Stimulated activated effector memory CD8-positive, alpha-beta T cell treated with anti-CD3 and anti-CD28 coated beads, Interleukin-12 subunit alpha, Interleukin-12 subunit beta, amount 100 ng/mL, for 72 hours (primary cell): ENCODE measurements around the gene TRPM8.

Experiments used
- ATAC-seq: fragments of 150-1000 bp; cut with Tn5 transposase; 2 replicates; pipeline ENCODE4 v1.10.0; 2021
- DNase-seq, 2 donors: peaks; one replicate each; pipeline ENCODE4 v3.0.0; 2021 to 2022; ENCODE audit warnings: low spot score in 2 of 2
- H3K27ac Mint-ChIP-seq: one replicate; pipeline ENCODE4 v1.8.0; 2022; ENCODE audit warnings: mild to moderate bottlenecking, mixed read lengths
- H3K36me3 Mint-ChIP-seq: one replicate; pipeline ENCODE4 v1.8.0; 2022; ENCODE audit warnings: mild to moderate bottlenecking, mixed read lengths
- H3K4me1 Mint-ChIP-seq: one replicate; pipeline ENCODE4 v1.8.0; 2022; ENCODE audit warnings: mixed read lengths
- H3K4me3 Mint-ChIP-seq: one replicate; pipeline ENCODE4 v1.8.0; 2022; ENCODE audit warnings: mild to moderate bottlenecking, mixed read lengths
- H3K9me3 Mint-ChIP-seq: one replicate; pipeline ENCODE4 v1.8.0; 2022; ENCODE audit warnings: mixed read lengths

TRPM8 gene

DNA sequence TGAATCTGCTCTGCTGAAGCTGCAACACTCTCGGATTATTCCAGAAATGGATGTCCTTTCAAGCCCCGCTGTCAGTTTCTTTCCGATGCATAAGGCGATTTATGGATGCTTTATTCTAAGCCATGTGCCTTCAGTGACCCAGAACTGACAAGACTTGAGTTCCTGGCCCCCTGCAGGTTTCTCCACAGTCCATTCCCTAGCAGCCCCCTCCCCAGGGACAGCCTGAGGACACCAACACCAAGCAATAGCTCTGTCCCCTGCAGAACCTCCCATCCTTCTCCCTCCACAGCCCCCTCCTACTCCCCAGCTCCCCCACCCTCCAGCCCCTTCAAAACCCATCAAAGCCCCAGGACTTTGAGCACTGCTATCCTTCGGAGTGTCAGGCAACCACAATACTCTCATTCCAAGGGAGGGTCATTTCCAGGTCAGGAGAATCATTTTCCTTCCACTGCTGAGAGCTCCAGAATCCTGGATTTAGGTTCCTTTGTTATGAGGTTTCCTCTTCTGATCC, 108.8 kb downstream of the TRPM8 start:
- H3K27ac Mint-ChIP-seq: peak overlapping the region; percentile 15

GRCh38 chr2:234026693-234027254, 109.6 kb downstream of the TRPM8 start:
- Mint-ChIP-seq H3K27ac (peak overlapping the region; percentile 15), H3K4me1 (peaks cover 59% of the 10 kb centered on the region), H3K36me3 (no peaks in the 10 kb centered on the region), H3K4me3 (peak overlapping the region; percentile 60), H3K9me3 (peaks cover 4% of the 10 kb centered on the region)
- no peak for ATAC-seq
- no peak for DNase-seq

More for the DNA sequence above, 108.8 kb downstream of the TRPM8 start:
- DNase-seq: no peak
- H3K9me3 Mint-ChIP-seq: peaks cover 4% of the 10 kb centered on the region
- no peaks in the 10 kb centered on the region for H3K36me3 Mint-ChIP-seq
- H3K4me1 Mint-ChIP-seq: peaks cover 57% of the 10 kb centered on the region
- no peak for ATAC-seq
- H3K4me3 Mint-ChIP-seq: peak overlapping the region; percentile 60

- no peak for ATAC-seq
- peaks cover 4% of the 10 kb centered on the region for H3K9me3 Mint-ChIP-seq
- peak overlapping the region; percentile 60 for H3K4me3 Mint-ChIP-seq
- H3K27ac Mint-ChIP-seq: no peak overlapping the region
- no peak for DNase-seq
- H3K36me3 Mint-ChIP-seq: no peaks in the 10 kb centered on the region
- peaks cover 60% of the 10 kb centered on the region for H3K4me1 Mint-ChIP-seq
These were observed 110.5 kb downstream of the TRPM8 start for GRCh38 chr2:234027641-234028040.

DNA sequence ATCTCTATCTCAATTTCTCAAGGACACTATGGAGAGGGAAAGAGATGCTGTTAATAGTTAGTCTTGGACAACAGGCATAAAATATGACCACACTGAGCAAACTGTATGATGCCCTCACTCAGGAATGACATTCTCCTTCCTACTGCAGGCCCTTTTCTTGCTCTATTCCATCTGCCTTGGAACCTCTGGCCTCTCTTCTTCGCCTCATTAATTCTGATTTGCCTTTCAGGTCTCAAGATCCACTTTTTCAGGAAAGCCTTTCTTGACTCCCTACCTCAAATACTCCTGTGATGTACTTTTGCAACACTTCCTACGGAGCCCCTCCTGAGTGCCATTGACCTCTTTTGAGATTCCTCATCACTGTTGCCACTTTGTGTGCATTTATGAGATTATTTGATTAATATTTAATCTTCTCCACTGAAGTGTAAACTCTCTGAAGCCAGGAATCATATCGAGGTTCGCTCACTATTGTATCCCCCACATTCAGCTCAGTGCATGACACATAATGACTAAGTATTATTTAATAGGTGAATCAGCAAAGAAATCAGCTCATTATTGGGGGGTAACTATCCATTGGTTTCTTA, 112.1 kb downstream of the TRPM8 start:
- Mint-ChIP-seq H3K9me3 (peaks cover 9% of the 10 kb centered on the region), H3K36me3 (no peaks in the 10 kb centered on the region), H3K27ac (no peak overlapping the region), H3K4me3 (no peak overlapping the region), H3K4me1 (peaks cover 58% of the 10 kb centered on the region)
- DNase-seq: no peak
- ATAC-seq: no peak

GRCh38 chr2:234031207-234031606, 114.0 kb downstream of the TRPM8 start:
- Mint-ChIP-seq H3K27ac (no peak overlapping the region), H3K4me3 (no peak overlapping the region), H3K9me3 (peaks cover 9% of the 10 kb centered on the region), H3K4me1 (peaks cover 50% of the 10 kb centered on the region), H3K36me3 (no peaks in the 10 kb centered on the region)
- no peak for ATAC-seq
- no peak for DNase-seq

DNA sequence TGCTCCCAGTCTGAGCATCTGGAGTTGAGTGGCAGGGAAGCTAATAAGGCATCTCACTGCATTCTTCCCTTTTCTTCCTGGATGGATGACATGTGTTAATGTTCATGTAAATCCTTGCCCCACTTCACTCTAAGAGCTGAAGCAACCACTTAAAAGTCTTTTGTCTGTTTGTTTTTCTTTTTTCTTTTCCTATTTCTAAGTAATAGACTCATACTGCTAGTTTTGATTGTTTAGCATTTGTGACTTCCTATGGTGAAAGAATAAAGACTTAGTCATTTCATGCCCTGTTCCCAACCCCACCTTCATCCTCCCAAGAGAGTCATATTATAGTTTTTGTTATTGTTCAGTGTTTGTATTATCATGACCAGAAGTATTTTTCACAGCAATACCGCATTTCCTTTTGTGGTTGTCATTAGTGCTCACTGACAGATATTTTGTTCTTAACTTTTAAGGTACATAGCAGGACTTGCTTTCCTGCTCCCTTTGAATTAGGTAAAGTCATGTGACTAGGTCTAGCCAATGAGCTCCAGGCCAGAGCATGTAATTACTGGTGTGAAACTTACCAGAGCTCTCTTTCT, 115.2 kb downstream of the TRPM8 start:
- Mint-ChIP-seq H3K27ac (peak overlapping the region; percentile 44), H3K4me3 (no peak overlapping the region)

DNA sequence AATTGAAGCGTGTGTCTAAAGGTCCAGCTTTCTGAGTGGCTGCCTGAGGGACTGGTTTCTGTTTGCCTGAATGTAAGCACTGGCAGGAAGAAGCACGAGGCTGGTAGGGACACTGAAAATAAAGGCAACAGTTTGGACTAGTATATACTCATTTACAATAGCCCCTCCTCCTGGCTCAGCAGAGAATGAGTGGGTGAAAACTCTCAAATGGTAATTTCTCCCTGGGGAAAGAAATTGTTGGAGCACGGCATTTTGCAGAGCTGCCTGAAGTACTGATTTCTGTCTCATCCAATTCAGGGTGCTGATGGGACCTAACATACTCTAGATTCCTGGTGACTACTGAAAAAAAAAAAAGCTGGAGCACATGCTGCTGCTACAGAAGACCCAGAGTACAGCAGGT, 116.0 kb downstream of the TRPM8 start:
- Mint-ChIP-seq H3K4me3 (no peak overlapping the region), H3K27ac (no peak overlapping the region), H3K4me1 (peaks cover 30% of the 10 kb centered on the region), H3K9me3 (peaks cover 15% of the 10 kb centered on the region), H3K36me3 (no peaks in the 10 kb centered on the region)
- DNase-seq (no peak), ATAC-seq (no peak)

More for the DNA sequence above, 115.2 kb downstream of the TRPM8 start:
- Mint-ChIP-seq H3K36me3 (no peaks in the 10 kb centered on the region), H3K9me3 (peaks cover 17% of the 10 kb centered on the region), H3K4me1 (peaks cover 38% of the 10 kb centered on the region)
- peak in 1 of 2 donors; percentile 67 for DNase-seq
- ATAC-seq: peak; percentile 96

GRCh38 chr2:234033885-234034284, 116.7 kb downstream of the TRPM8 start:
- ATAC-seq (no peak), DNase-seq (no peak)
- Mint-ChIP-seq H3K4me1 (peaks cover 25% of the 10 kb centered on the region), H3K36me3 (no peaks in the 10 kb centered on the region), H3K27ac (no peak overlapping the region), H3K9me3 (peaks cover 17% of the 10 kb centered on the region), H3K4me3 (no peak overlapping the region)

- no peaks in the 10 kb centered on the region for H3K36me3 Mint-ChIP-seq
- H3K4me1 Mint-ChIP-seq: no peaks in the 10 kb centered on the region
- H3K27ac Mint-ChIP-seq: no peak overlapping the region
- ATAC-seq: no peak
- no peak for DNase-seq
- H3K9me3 Mint-ChIP-seq: peaks cover 17% of the 10 kb centered on the region
- H3K4me3 Mint-ChIP-seq: no peak overlapping the region
These were observed 121.1 kb downstream of the TRPM8 start for GRCh38 chr2:234038076-234038802.

DNA sequence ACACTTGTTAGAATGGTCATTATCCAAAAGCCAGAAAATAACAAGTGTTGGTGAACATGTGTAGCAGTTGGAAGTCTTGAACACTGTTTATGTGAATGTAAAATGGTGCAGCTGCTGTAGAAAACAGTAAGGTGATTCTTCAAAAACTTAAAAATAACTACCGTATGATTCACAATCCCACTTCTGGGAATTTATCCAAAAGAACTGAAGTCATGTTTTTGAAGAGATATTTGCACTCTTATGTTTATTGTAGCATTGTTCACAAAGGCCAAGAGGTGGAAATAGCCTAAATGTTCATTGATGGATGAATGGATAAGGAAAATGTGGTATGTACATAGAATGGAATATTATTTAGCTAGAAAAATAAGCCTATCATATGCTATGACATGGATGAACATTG, 127.0 kb downstream of the TRPM8 start:
- Mint-ChIP-seq H3K27ac (no peak overlapping the region), H3K9me3 (no peaks in the 10 kb centered on the region), H3K4me3 (no peak overlapping the region), H3K4me1 (no peaks in the 10 kb centered on the region), H3K36me3 (no peaks in the 10 kb centered on the region)
- DNase-seq: no peak
- ATAC-seq: no peak

- ATAC-seq: no peak
These were observed 129.3 kb downstream of the TRPM8 start for GRCh38 chr2:234046521-234046920.

GRCh38 chr2:234047361-234047760, 130.2 kb downstream of the TRPM8 start:
- H3K27ac Mint-ChIP-seq: no peak overlapping the region
- no peaks in the 10 kb centered on the region for H3K36me3 Mint-ChIP-seq
- no peak for DNase-seq
- H3K4me3 Mint-ChIP-seq: no peak overlapping the region
- H3K4me1 Mint-ChIP-seq: no peaks in the 10 kb centered on the region
- H3K9me3 Mint-ChIP-seq: no peaks in the 10 kb centered on the region
- no peak for ATAC-seq

More at GRCh38 chr2:234046521-234046920, 129.3 kb downstream of the TRPM8 start:
- DNase-seq: no peak
- no peak overlapping the region for H3K4me3 Mint-ChIP-seq
- no peaks in the 10 kb centered on the region for H3K9me3 Mint-ChIP-seq
- H3K36me3 Mint-ChIP-seq: no peaks in the 10 kb centered on the region
- no peak overlapping the region for H3K27ac Mint-ChIP-seq
- no peaks in the 10 kb centered on the region for H3K4me1 Mint-ChIP-seq

- ATAC-seq (no peak), DNase-seq (no peak)
- Mint-ChIP-seq H3K4me1 (no peaks in the 10 kb centered on the region), H3K9me3 (peaks cover 3% of the 10 kb centered on the region), H3K27ac (no peak overlapping the region), H3K4me3 (no peak overlapping the region), H3K36me3 (no peaks in the 10 kb centered on the region)
These were observed 130.9 kb downstream of the TRPM8 start for GRCh38 chr2:234048049-234048448.

DNA sequence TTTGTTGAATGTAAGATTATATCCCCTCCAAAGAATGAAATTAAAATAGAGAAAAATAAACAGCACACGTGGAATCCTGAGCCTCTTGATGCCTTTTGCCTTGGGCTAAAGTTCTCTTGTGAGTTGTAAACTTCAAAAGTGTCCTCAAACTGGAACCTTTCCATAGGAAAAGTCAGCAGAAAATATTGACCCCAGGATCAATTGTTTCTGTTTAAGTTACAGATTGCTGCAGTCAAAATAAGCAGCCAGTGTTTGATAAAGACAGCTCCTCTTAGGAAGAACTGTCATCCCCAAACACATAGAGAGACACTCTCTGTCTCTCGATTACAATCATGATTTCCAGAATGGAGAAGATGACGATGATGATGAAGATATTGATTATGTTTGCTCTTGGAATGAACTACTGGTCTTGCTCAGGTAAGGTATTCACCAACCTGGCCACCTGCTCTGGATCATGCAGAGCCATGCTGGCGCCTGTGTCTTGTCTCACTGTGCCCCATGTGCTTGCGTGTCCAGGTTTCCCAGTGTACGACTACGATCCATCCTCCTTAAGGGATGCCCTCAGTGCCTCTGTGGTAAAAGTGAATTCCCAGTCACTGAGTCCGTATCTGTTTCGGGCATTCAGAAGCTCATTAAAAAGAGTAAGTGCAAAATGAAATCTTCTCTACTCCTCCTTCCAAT, 133.4 kb downstream of the TRPM8 start, which contains the start of gene SPP2:
TSS of gene SPP2 (plus strand) at position 248 of the 681 bp plus-strand sequence. CDS start at position 333, 85 bp downstream.
- no peak for ATAC-seq
- peaks cover 6% of the 10 kb centered on the region for H3K4me1 Mint-ChIP-seq
- H3K27ac Mint-ChIP-seq: no peak within 1 kb of the TSS
- DNase-seq: no peak
- no peak within 1 kb of the TSS for H3K4me3 Mint-ChIP-seq
- H3K9me3 Mint-ChIP-seq: peaks cover 6% of the 10 kb centered on the region
- H3K36me3 Mint-ChIP-seq: no peaks in the 10 kb centered on the region
